GM12878 (cell line): ENCODE measurements around the gene STAB2.

ENCODE experiments used
- BRCA1 ChIP-seq: IDR thresholded peaks from 2 replicates; pipeline ENCODE4 v1.6.1; 2011; ENCODE audit warnings: low read depth, low read length, improper control_type of control experiment
- CTCF ChIP-seq, 3 experiments: IDR thresholded peaks in 2 of 3; conservative IDR thresholded peaks in 1 of 3; 2 replicates each; pipeline ENCODE4 v1.5.1; 2011; ENCODE audit warnings: low read depth in 3 of 3, low read length in 3 of 3, mild to moderate bottlenecking in 3 of 3, control low read depth in 2 of 3, moderate library complexity in 2 of 3, inconsistent platforms in 1 of 3, mixed read lengths in 1 of 3; ENCODE audit not compliant: control insufficient read depth in 2 of 3, insufficient read depth in 1 of 3; ENCODE audit errors: extremely low read depth in 1 of 3
- EP300 ChIP-seq, 2 experiments: fragments of 150-350 bp in 1 of 2; IDR thresholded peaks; 2 replicates each; pipeline ENCODE4 v1.6.1; 2011 to 2012; ENCODE audit warnings: low read depth in 2 of 2, low read length in 2 of 2, borderline replicate concordance in 1 of 2, improper control_type of control experiment in 1 of 2, inconsistent platforms in 1 of 2; ENCODE audit not compliant: control insufficient read depth in 1 of 2
- GABPA ChIP-seq: IDR thresholded peaks from 2 replicates; pipeline ENCODE4 v1.6.1; 2014; ENCODE audit warnings: antibody characterized with exemption, low read depth, mild to moderate bottlenecking, inconsistent platforms
- RAD51 ChIP-seq: fragments of 450-650 bp; IDR thresholded peaks from 2 replicates; pipeline ENCODE4 v1.6.1; 2016; ENCODE audit warnings: moderate library complexity, mild to moderate bottlenecking, inconsistent platforms
- TAF1 ChIP-seq: IDR thresholded peaks from 2 replicates; pipeline ENCODE4 v1.6.1; 2011; ENCODE audit warnings: mild to moderate bottlenecking, low read depth, low read length, borderline replicate concordance
- USF2 ChIP-seq: IDR thresholded peaks from 2 replicates; pipeline ENCODE4 v1.6.1; 2011; ENCODE audit warnings: low read depth, low read length, improper control_type of control experiment, borderline replicate concordance
- ZNF274 ChIP-seq: IDR thresholded peaks from one replicate; pipeline ENCODE4 v1.8.0; 2011; ENCODE audit not compliant: insufficient read length, insufficient read depth

GRCh38 chr12:103742349-103742932 is 155.4 kb downstream of the STAB2 start:
- TF ChIP-seq CTCF (IDR thresholded peaks at IDR 0.05 in 2 of 3, conservative IDR thresholded peaks at IDR 0.05 in 1 of 3; ENCODE audit: control insufficient read depth in 2 of 3, extremely low read depth in 1 of 3, insufficient read depth in 1 of 3, low read depth in 3 of 3, low read length in 3 of 3) (no peak), GABPA (no peak), TAF1 (no peak), ZNF274 (no peak), EP300 (IDR thresholded peaks at IDR 0.05; ENCODE audit: borderline replicate concordance in 1 of 2, control insufficient read depth in 1 of 2, low read depth in 2 of 2, low read length in 2 of 2) (no peak), BRCA1 (no peak), USF2 (no peak), RAD51 (no peak)
